C4-2B (cell line): Measurements from ENCODE around the gene SLC22A5.

Source experiments
- CTCF ChIP-seq: fragments of 450-650 bp; conservative IDR thresholded peaks from 2 replicates; pipeline ENCODE4 v1.5.1; 2017; ENCODE audit warnings: mild to moderate bottlenecking
- ZFX ChIP-seq: fragments of 450-650 bp; IDR thresholded peaks from 2 replicates; pipeline ENCODE4 v1.6.1; 2017

- TF ChIP-seq CTCF (no peak), ZFX (no peak)
Observed at GRCh38 chr5:132428484-132429462, 59.3 kb downstream of the SLC22A5 start.
